K562 (cell line): ENCODE measurements around the gene ZWINT. TPM values are rescaled to one million over a fixed set of nuclear protein-coding genes. Genes with fewer than 3 reads are reported as not detected.

Source experiments
- ATAC-seq: fragments of 200-7000 bp; cut with Tn5 transposase; 3 replicates; pipeline ENCODE4 v1.9.1; 2020; ENCODE audit warnings: moderate library complexity
- BruUV-seq: library from RNA; stranded (reverse); fragments of 400-500 nt; replicated peaks from 2 replicates; lab custom pipeline; 2021; lab: Mats Ljungman, UMichigan
- CTCF ChIA-PET: fragments of 300-600 bp; formaldehyde crosslinking; extraction: SDS; loops from one replicate; lab custom pipeline; 2021; ENCODE audit warnings: low intra/inter-chr PET ratio; lab: Yijun Ruan, JAX
- POLR2A ChIA-PET: fragments of 300-600, 350-650 bp; sonication (Branson Sonifier 250); formaldehyde crosslinking; extraction: SDS; loops from one replicate; lab custom pipeline; 2021; ENCODE audit warnings: antibody characterized with exemption, inconsistent platforms; lab: Yijun Ruan, JAX
- DNase-seq, 4 experiments: peaks; one replicate each; pipeline versions ENCODE4 v3.0.0 to v3.0.0-alpha.2; 2011 to 2018; ENCODE audit warnings: low spot score in 3 of 4, mixed read lengths in 3 of 4; ENCODE audit errors: extremely low read depth in 1 of 4
- FAIRE-seq: peaks from 2 replicates; lab custom pipeline; 2011; peaks lifted over from hg19 to GRCh38; lab: Jason Lieb, UNC
- H2AFZ ChIP-seq: 2 replicates; pipeline ENCODE4 v1.6.0; 2011; ENCODE audit warnings: low read depth, low read length, control low read depth, inconsistent platforms
- H3K27ac ChIP-seq: fragments of 200-600 bp; 3 replicates; pipeline ENCODE4 v1.8.0; 2011; ENCODE audit warnings: low read depth, mild to moderate bottlenecking, control low read depth, inconsistent platforms, low read length, moderate library complexity, mixed read lengths; ENCODE audit errors: extremely low read depth
- H3K27me3 ChIP-seq, 2 experiments: fragments of 300-600 bp in 1 of 2; 2 replicates in 1 of 2; 3 replicates in 1 of 2; pipeline versions ENCODE4 v1.6.0 to v1.8.0; 2011; ENCODE audit warnings: inconsistent platforms in 2 of 2, low read length in 2 of 2, mild to moderate bottlenecking in 1 of 2, mixed read lengths in 1 of 2, moderate library complexity in 1 of 2; ENCODE audit not compliant: control insufficient read depth in 2 of 2, insufficient read depth in 2 of 2
- H3K36me3 ChIP-seq: fragments of 300-600 bp; 3 replicates; pipeline ENCODE4 v1.8.0; 2011; ENCODE audit warnings: mild to moderate bottlenecking, low read length, inconsistent platforms; ENCODE audit not compliant: control insufficient read depth, insufficient read depth
- H3K4me1 ChIP-seq, 2 experiments: fragments of 200-600 bp in 1 of 2; replicated peaks in 1 of 2; 2 replicates in 1 of 2; 3 replicates in 1 of 2; pipeline versions ENCODE4 v1.5.1 to v1.8.0; 2011; ENCODE audit warnings: inconsistent platforms in 2 of 2, low read length in 2 of 2, mild to moderate bottlenecking in 1 of 2, mixed read lengths in 1 of 2, moderate library complexity in 1 of 2; ENCODE audit not compliant: control insufficient read depth in 2 of 2, insufficient read depth in 2 of 2
- H3K4me2 ChIP-seq: 2 replicates; pipeline ENCODE4 v1.6.1; 2011; ENCODE audit warnings: low read length, control low read depth, inconsistent platforms, mixed read lengths; ENCODE audit not compliant: insufficient read depth
- H3K4me3 ChIP-seq: fragments of 200-600 bp; sonication (generic), shearing (Covaris generic); 2 replicates; pipeline ENCODE4 v1.5.1; 2016; ENCODE audit warnings: control low read depth, inconsistent platforms
- H3K79me2 ChIP-seq: fragments of 200-600 bp; 3 replicates; pipeline ENCODE4 v1.8.0; 2011; ENCODE audit warnings: low read length, inconsistent platforms; ENCODE audit not compliant: control insufficient read depth, insufficient read depth
- H3K9ac ChIP-seq, 2 experiments: 2 replicates each; pipeline versions ENCODE4 v1.6.0 to v1.6.1; 2011; ENCODE audit warnings: low read depth in 2 of 2, low read length in 2 of 2, control low read depth in 1 of 2, inconsistent platforms in 1 of 2, mild to moderate bottlenecking in 1 of 2, mixed read lengths in 1 of 2; ENCODE audit not compliant: insufficient read depth in 1 of 2
- H3K9me1 ChIP-seq: one replicate; pipeline ENCODE4 v1.6.0; 2011; ENCODE audit warnings: inconsistent platforms, mild to moderate bottlenecking, low read length, moderate library complexity; ENCODE audit not compliant: control insufficient read depth, insufficient read depth
- H3K9me3 ChIP-seq: replicated peaks from 2 replicates; pipeline ENCODE4 v1.5.1; 2011; ENCODE audit warnings: low read depth, low read length, inconsistent platforms; ENCODE audit not compliant: control insufficient read depth, insufficient read depth
- H4K20me1 ChIP-seq: replicated peaks from 2 replicates; pipeline ENCODE4 v1.6.1; 2011; ENCODE audit warnings: low read length, inconsistent platforms, mixed read lengths; ENCODE audit not compliant: control insufficient read depth, insufficient read depth
- ARHGAP35 ChIP-seq: fragments of 450-650 bp; IDR thresholded peaks from 2 replicates; pipeline ENCODE4 v1.6.1; 2018; ENCODE audit not compliant: partially characterized antibody
- ARID4B ChIP-seq: sonication (generic); formaldehyde crosslinking; IDR thresholded peaks from 2 replicates; pipeline ENCODE4 v1.8.0; 2022; ENCODE audit warnings: mild to moderate bottlenecking, missing genetic modification reagents
- ATF7 ChIP-seq: fragments of 450-650 bp; IDR thresholded peaks from 2 replicates; pipeline ENCODE4 v1.7.1; 2014; ENCODE audit warnings: mild to moderate bottlenecking, moderate library complexity
- CBFA2T3 ChIP-seq: fragments of 450-650 bp; IDR thresholded peaks from 2 replicates; pipeline ENCODE4 v1.6.1; 2017
- CTBP1 ChIP-seq: fragments of 450-650 bp; IDR thresholded peaks from 2 replicates; pipeline ENCODE4 v1.6.1; 2016; ENCODE audit warnings: borderline replicate concordance
- DPF2 ChIP-seq: fragments of 450-650 bp; IDR thresholded peaks from 2 replicates; pipeline ENCODE4 v1.6.1; 2016
- EGR1 ChIP-seq: fragments of 450-650 bp; conservative IDR thresholded peaks from 2 replicates; pipeline ENCODE4 v1.6.1; 2017; ENCODE audit warnings: mild to moderate bottlenecking
- HINFP ChIP-seq: fragments of 450-650 bp; conservative IDR thresholded peaks from 2 replicates; pipeline ENCODE4 v1.6.1; 2016; ENCODE audit warnings: missing genetic modification characterization, low read depth, mild to moderate bottlenecking, control low read depth, missing compliant biosample characterization
- HOMEZ ChIP-seq: fragments of 250-450 bp; sonication (Bioruptor Pico); IDR thresholded peaks from 2 replicates; pipeline ENCODE4 v1.4.0; 2020; ENCODE audit warnings: mild to moderate bottlenecking, moderate library complexity
- NFE2 ChIP-seq: IDR thresholded peaks from 2 replicates; pipeline ENCODE4 v1.6.1; 2014; ENCODE audit warnings: antibody characterized with exemption, low read depth
- PHF8 ChIP-seq: fragments of 200-600 bp; sonication (generic); IDR thresholded peaks from 2 replicates; pipeline ENCODE4 v1.6.1; 2012; ENCODE audit warnings: mixed run types, mild to moderate bottlenecking, inconsistent platforms, low read length, moderate library complexity, borderline replicate concordance
- RBM14 ChIP-seq: fragments of 200-400 bp; formaldehyde crosslinking; IDR thresholded peaks from 2 replicates; pipeline ENCODE4 v1.6.1; 2018; ENCODE audit warnings: low read depth, mild to moderate bottlenecking, low read length, moderate library complexity, borderline replicate concordance; ENCODE audit not compliant: insufficient read depth
- SIN3B ChIP-seq: fragments of 450-650 bp; IDR thresholded peaks from 2 replicates; pipeline ENCODE4 v1.6.1; 2017; ENCODE audit warnings: low read depth, mild to moderate bottlenecking, moderate library complexity
- TCF3 ChIP-seq: sonication (generic); formaldehyde crosslinking; IDR thresholded peaks from 2 replicates; pipeline ENCODE4 v1.4.0; 2020; ENCODE audit warnings: mild to moderate bottlenecking, missing genetic modification reagents
- ZNF561 ChIP-seq: fragments of 450-650 bp; formaldehyde crosslinking; conservative IDR thresholded peaks from 2 replicates; pipeline ENCODE4 v1.4.0; 2020; ENCODE audit warnings: mild to moderate bottlenecking, moderate library complexity
- ZNF644 ChIP-seq: fragments of 200-800 bp; sonication (Bioruptor generic); IDR thresholded peaks from 2 replicates; pipeline ENCODE4 v1.6.1; 2016; ENCODE audit warnings: low read depth, missing genetic modification characterization, missing compliant biosample characterization
- in situ Hi-C: fragments of 300-500 bp; cut with MboI; formaldehyde crosslinking; loops from 4 replicates; pipeline ENCODE4 v1.15.0; 2018; ENCODE audit warnings: inconsistent platforms, mixed read lengths
- intact Hi-C: fragments of 100-400 bp; cut with micrococcal nuclease; formaldehyde crosslinking; loops from 2 replicates; pipeline ENCODE4 v1.14.2; 2022
- polyA plus RNA-seq, 8 experiments: library from polyadenylated mRNA; depleted of rRNA in 4 of 8; stranded (reverse) in 5 of 8; unstranded in 3 of 8; fragments of >200 nt; fragmentation: Nextera tagmentation in 2 of 8; fragmentation: Illumina TruSeq in 1 of 8; extraction: Ambion mirVana in 2 of 8; extraction: Trizol in 1 of 8; gene quantifications; 2 replicates each; pipeline versions ENCODE4 v1.2.1 to v1.2.3, GENCODE V29; 2011 to 2014; ENCODE audit warnings: inconsistent platforms in 1 of 8, missing spikeins in 1 of 8
- total RNA-seq, 7 experiments: library from RNA; depleted of rRNA in 6 of 7; stranded (reverse); fragments of >200 nt in 6 of 7; fragmentation: Illumina TruSeq in 2 of 7; extraction: Trizol in 2 of 7; gene quantifications; 2 replicates each; pipeline versions ENCODE4 v1.2.1 to v1.2.3, GENCODE V29; 2011 to 2021; ENCODE audit warnings: low replicate concordance in 1 of 7

The ZWINT gene
- total and polyA plus RNA-seq, 9 of the 15 experiments (the other 6 are each of a cell fraction or from before 2014, with no cell fraction given): 122 to 245 (median 160) TPM

GRCh38 chr10:56317603-56318002 is 43.5 kb downstream of the ZWINT start (continued):
- no peak for TF ChIP-seq ARID4B (CRISPR knock-in tag)
- no peak for TF ChIP-seq HOMEZ (CRISPR knock-in tag)
- no peak for TF ChIP-seq CTBP1
- TF ChIP-seq ZNF644 (tag): no peak

GRCh38 chr10:56316603-56317002 is 44.5 kb downstream of the ZWINT start:
- no peak overlapping the region for H2AFZ ChIP-seq
- in situ Hi-C loops (no loop called here), intact Hi-C loops (no loop called here)
- H3K27me3 ChIP-seq: no peaks in the 10 kb centered on the region
- no peak overlapping the region for H3K27ac ChIP-seq
- no peak overlapping the region for H3K4me3 ChIP-seq
- ATAC-seq (no peak), DNase-seq (no peak), FAIRE-seq (no peak)
- H3K79me2 ChIP-seq: no peaks in the 10 kb centered on the region
- H3K9ac ChIP-seq: no peak overlapping the region
- no peaks in the 10 kb centered on the region for H3K36me3 ChIP-seq
- H3K4me2 ChIP-seq: no peak overlapping the region
- BruUV-seq: no TSS peak
- CTCF ChIA-PET: no interaction called here
- H3K4me1 ChIP-seq: no peaks in the 10 kb centered on the region
- H3K9me3 ChIP-seq: no peaks in the 10 kb centered on the region
- H3K9me1 ChIP-seq: no peaks in the 10 kb centered on the region
- no peaks in the 10 kb centered on the region for H4K20me1 ChIP-seq
- POLR2A ChIA-PET: no interaction called here
- TF ChIP-seq EGR1: no peak
- TF ChIP-seq DPF2: no peak
- no peak for TF ChIP-seq ZNF561 (CRISPR knock-in tag)
- TF ChIP-seq ATF7: no peak
- no peak for TF ChIP-seq CBFA2T3
- TF ChIP-seq HINFP (tag): no peak
- no peak for TF ChIP-seq PHF8
- no peak for TF ChIP-seq RBM14
- TF ChIP-seq TCF3 (CRISPR knock-in tag): no peak
- TF ChIP-seq ARHGAP35: no peak
- TF ChIP-seq NFE2: no peak
- TF ChIP-seq SIN3B: no peak
